Uterus (tissue), 4 donors: ENCODE data around the gene SLC34A3. TPM values are rescaled to one million over a fixed set of nuclear protein-coding genes. Genes with fewer than 3 reads are reported as not detected.
A peak's percentile ranks its signal among the peaks of the same experiment; 100 is the strongest.

Source experiments
- DNase-seq, 2 donors: peaks; one replicate each; pipeline ENCODE4 v3.0.0-alpha.2; 2019 to 2020
- H3K27ac ChIP-seq, 2 donors: fragments of 200-600 bp; sonication (generic); 1 replicate in 1 of 2; 2 replicates in 1 of 2; pipeline ENCODE4 v1.5.1; 2016 to 2018
- H3K27me3 ChIP-seq, 2 donors: fragments of 200-600 bp; sonication (generic); one replicate each; pipeline ENCODE4 v1.5.1; 2018 to 2019; ENCODE audit warnings: control low read depth in 1 of 2
- H3K36me3 ChIP-seq, 2 donors: fragments of 200-600 bp; sonication (generic); one replicate each; pipeline ENCODE4 v1.5.1; 2019; ENCODE audit warnings: control low read depth in 1 of 2
- H3K4me1 ChIP-seq, 2 donors: fragments of 200-600 bp; sonication (generic); one replicate each; pipeline ENCODE4 v1.5.1; 2018 to 2019; ENCODE audit warnings: control low read depth in 1 of 2
- H3K4me3 ChIP-seq, 2 donors: fragments of 200-600 bp; sonication (generic); 1 replicate in 1 of 2; 2 replicates in 1 of 2; pipeline ENCODE4 v1.5.1; 2018 to 2019; ENCODE audit warnings: mild to moderate bottlenecking in 1 of 2
- H3K9me3 ChIP-seq, 2 donors: fragments of 200-600 bp; sonication (generic); one replicate each; pipeline ENCODE4 v1.5.1; 2019; ENCODE audit warnings: control low read depth in 1 of 2
- CTCF ChIP-seq, 4 experiments: fragments of 200-600 bp in 2 of 4; fragments of 450-650 bp in 2 of 4; sonication (generic) in 2 of 4; IDR thresholded peaks; one replicate each; pipeline ENCODE4 v1.5.1; 2016 to 2019; ENCODE audit warnings: antibody characterized with exemption in 4 of 4, mild to moderate bottlenecking in 2 of 4, moderate library complexity in 1 of 4
- POLR2A ChIP-seq, 2 donors: fragments of 450-650 bp; IDR thresholded peaks; one replicate each; pipeline ENCODE4 v1.6.1; 2016; ENCODE audit warnings: antibody characterized with exemption in 2 of 2, mild to moderate bottlenecking in 1 of 2, moderate library complexity in 1 of 2
- intact Hi-C: fragments of 100-400 bp; cut with DNase I; formaldehyde crosslinking; loops from one replicate; pipeline ENCODE4 v1.15.1; 2023; ENCODE audit warnings: low total_unique reads
- total RNA-seq, 4 donors: library from RNA; depleted of rRNA in 3 of 4; stranded (reverse); fragments of >200 nt in 3 of 4; gene quantifications; one replicate each; pipeline versions ENCODE4 v1.1.0 to v1.2.4, GENCODE V29; 2014 to 2023
- donor health status: DM: yes; HTN: yes; CAD: no.

SLC34A3 gene
- total RNA-seq, 4 donors from 2014 or later: 0.48 TPM; not detected in 3

- Histone ChIP-seq H3K4me3 (peak within 1 kb of the TSS; percentile 54 to 57), H3K27me3 (no peaks in the 10 kb centered on the region), H3K27ac (peak within 1 kb of the TSS; percentile 50 to 73), H3K9me3 (no peaks in the 10 kb centered on the region), H3K36me3 (no peaks in the 10 kb centered on the region), H3K4me1 (peaks cover 20 to 26% of the 10 kb centered on the region in 2 donors)
- no peak for TF ChIP-seq CTCF (IDR thresholded peaks at IDR 0.05)
- peak; percentile 81 to 89 for TF ChIP-seq POLR2A (IDR thresholded peaks at IDR 0.05)
- intact Hi-C loops: no loop called here
- peak; percentile 99 for DNase-seq
Observed at GRCh38 chr9:137200311-137201204, 30.1 kb upstream of the SLC34A3 start, which contains the start of gene TPRN. Gene TPRN, minus strand, starts transcription at chr9:137200741. Its CDS starts 30 bp downstream, at chr9:137200711.

- peaks cover 21 to 26% of the 10 kb centered on the region in 2 donors for H3K4me1 ChIP-seq
- no peak for TF ChIP-seq POLR2A (IDR thresholded peaks at IDR 0.05)
- intact Hi-C loops: no loop called here
- no peaks in the 10 kb centered on the region for H3K36me3 ChIP-seq
- DNase-seq: no peak
- H3K4me3 ChIP-seq: peak overlapping the region; percentile 50 to 54
- no peaks in the 10 kb centered on the region for H3K9me3 ChIP-seq
- H3K27me3 ChIP-seq: no peaks in the 10 kb centered on the region
- peak overlapping the region in 1 of 2 donors; percentile 73 for H3K27ac ChIP-seq
Observed at GRCh38 chr9:137201205-137201868, 29.4 kb upstream of the SLC34A3 start.

GRCh38 chr9:137202966-137203365 lies 27.7 kb upstream of the SLC34A3 start:
- Histone ChIP-seq H3K4me1 (peaks cover 23 to 26% of the 10 kb centered on the region in 2 donors), H3K27ac (no peak overlapping the region), H3K36me3 (no peaks in the 10 kb centered on the region), H3K27me3 (no peaks in the 10 kb centered on the region), H3K4me3 (no peak overlapping the region), H3K9me3 (no peaks in the 10 kb centered on the region)
- no peak for DNase-seq
- intact Hi-C loops: no loop called here
- TF ChIP-seq POLR2A (IDR thresholded peaks at IDR 0.05): no peak
- TF ChIP-seq CTCF (IDR thresholded peaks at IDR 0.05): no peak

- H3K4me1 ChIP-seq: peaks cover 11 to 16% of the 10 kb centered on the region in 2 donors
Observed at GRCh38 chr9:137204731-137205125, 26.0 kb upstream of the SLC34A3 start.

More at GRCh38 chr9:137204731-137205125, 26.0 kb upstream of the SLC34A3 start:
- Histone ChIP-seq H3K27ac (no peak overlapping the region), H3K9me3 (no peaks in the 10 kb centered on the region), H3K27me3 (no peaks in the 10 kb centered on the region), H3K4me3 (peak overlapping the region; percentile 86 to 91), H3K36me3 (no peaks in the 10 kb centered on the region)
- intact Hi-C loops: no loop called here
- no peak for DNase-seq
- TF ChIP-seq POLR2A (IDR thresholded peaks at IDR 0.05) (no peak), CTCF (IDR thresholded peaks at IDR 0.05) (no peak)
